KOPT-K1 (cell line): ENCODE data around the gene YARS1.

Experiments used
- H3K27ac ChIP-seq: fragments of 200-600 bp; sonication (generic); 2 replicates; pipeline ENCODE4 v1.5.1; 2016; ENCODE audit warnings: antibody characterized with exemption, mild to moderate bottlenecking, low read depth, low read length; ENCODE audit not compliant: poor library complexity, severe bottlenecking
- H3K36me3 ChIP-seq: fragments of 200-600 bp; sonication (generic); 2 replicates; pipeline ENCODE4 v1.5.1; 2017; ENCODE audit warnings: antibody characterized with exemption, mild to moderate bottlenecking, low read length, moderate library complexity; ENCODE audit not compliant: insufficient read depth
- H3K9me3 ChIP-seq: fragments of 200-600 bp; sonication (generic); 2 replicates; pipeline ENCODE4 v1.5.1; 2017; ENCODE audit warnings: antibody characterized with exemption, low read length, mild to moderate bottlenecking; ENCODE audit not compliant: insufficient read depth, poor library complexity, severe bottlenecking

The YARS1 gene

DNA sequence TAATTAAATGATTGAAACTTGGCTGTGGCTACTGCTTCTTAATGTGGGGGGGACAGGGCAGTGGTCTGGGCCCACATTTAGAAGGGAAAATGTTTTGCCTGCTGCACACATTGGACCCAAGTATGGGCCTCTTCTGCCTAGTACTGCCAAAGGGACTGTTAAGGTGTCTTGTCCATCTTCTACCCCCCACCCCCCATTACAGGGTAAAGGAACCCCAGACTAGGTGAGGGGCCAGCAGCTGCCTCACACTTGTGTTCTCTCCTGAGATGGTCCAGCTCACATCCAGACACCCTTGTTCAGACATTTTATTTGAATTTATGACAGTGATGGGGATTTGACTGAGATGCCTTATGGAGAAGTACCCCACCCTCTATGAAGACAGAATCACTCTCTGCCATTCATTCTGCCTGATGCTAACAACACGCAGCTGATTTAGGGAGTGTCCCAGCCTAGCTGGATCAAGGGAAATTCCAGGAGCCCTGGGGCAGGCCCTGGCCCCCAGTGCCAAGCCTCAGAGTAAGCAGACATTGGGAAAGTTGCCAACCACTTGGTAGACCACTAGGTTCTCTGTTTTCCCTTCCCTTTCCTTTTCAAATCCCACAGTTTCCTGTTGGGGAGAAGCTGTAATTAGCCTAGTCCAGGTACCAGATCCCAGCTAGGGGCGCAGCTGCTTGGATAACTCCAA lies 42.1 kb downstream of the YARS1 start:
- H3K36me3 ChIP-seq = peaks cover 66% of the 10 kb centered on the region
- H3K9me3 ChIP-seq = no peaks in the 10 kb centered on the region
- H3K27ac ChIP-seq = no peak overlapping the region

DNA sequence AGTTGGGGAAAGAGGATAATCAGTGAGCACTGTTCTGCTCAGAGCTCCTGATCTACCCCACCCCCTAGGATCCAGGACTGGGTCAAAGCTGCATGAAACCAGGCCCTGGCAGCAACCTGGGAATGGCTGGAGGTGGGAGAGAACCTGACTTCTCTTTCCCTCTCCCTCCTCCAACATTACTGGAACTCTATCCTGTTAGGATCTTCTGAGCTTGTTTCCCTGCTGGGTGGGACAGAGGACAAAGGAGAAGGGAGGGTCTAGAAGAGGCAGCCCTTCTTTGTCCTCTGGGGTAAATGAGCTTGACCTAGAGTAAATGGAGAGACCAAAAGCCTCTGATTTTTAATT lies 42.7 kb downstream of the YARS1 start:
- peaks cover 60% of the 10 kb centered on the region for H3K36me3 ChIP-seq
- no peak overlapping the region for H3K27ac ChIP-seq
- no peaks in the 10 kb centered on the region for H3K9me3 ChIP-seq

DNA sequence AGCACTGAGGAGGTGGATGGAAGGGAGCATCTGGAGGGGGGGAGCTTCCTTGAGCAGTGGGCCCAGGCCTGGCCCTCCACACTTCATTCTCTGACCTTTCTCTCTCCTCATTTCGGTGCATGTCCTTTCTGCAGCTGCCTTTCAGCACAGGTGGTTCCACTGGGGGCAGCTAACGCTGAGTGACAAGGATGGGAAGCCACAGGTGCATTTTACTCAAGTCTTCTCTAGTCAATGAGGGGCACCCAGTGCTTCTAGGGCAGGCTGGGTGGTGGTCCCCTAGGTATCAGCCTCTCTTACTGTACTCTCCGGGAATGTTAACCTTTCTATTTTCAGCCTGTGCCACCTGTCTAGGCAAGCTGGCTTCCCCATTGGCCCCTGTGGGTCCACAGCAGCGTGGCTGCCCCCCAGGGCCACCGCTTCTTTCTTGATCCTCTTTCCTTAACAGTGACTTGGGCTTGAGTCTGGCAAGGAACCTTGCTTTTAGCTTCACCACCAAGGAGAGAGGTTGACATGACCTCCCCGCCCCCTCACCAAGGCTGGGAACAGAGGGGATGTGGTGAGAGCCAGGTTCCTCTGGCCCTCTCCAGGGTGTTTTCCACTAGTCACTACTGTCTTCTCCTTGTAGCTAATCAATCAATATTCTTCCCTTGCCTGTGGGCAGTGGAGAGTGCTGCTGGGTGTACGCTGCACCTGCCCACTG lies 43.2 kb downstream of the YARS1 start:
- H3K36me3 ChIP-seq = peaks cover 55% of the 10 kb centered on the region
- no peaks in the 10 kb centered on the region for H3K9me3 ChIP-seq
- no peak overlapping the region for H3K27ac ChIP-seq

DNA sequence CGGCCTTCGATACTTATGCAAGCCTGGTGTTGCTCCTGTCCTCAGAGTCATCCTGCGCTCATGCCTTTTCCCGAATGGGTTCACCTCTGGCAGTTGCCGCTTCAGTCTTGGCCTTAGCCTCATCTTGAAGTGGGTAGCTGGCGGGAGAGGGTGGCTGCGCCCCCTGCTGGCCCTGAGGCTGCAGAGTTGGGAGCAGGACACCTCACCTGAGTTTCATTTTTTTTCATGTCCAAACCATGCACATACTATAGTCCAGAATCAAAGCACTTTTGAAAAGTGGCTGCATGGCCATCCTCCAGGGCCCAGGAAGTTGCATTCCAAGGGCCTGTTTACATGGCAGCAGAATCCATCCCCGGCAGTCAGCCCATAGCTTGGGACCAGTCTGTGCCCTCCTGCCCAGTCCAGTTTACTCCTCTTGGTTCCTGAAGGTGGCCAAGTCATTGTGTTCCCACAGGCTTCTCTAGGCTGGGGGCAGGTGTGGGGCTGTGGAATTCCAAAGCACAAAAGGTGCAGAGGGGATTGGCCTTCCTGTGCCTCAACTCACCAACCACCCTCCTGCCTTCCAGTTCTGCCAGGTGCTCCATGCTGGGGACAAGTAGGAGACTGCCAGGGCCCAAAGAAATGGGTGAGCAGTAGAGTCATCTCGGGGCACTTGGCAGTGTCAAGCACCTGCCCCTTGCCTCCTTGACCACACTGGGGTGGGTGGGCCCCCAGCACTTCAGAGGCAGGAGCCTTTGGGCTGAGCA lies 44.0 kb downstream of the YARS1 start:
- Histone ChIP-seq H3K27ac (no peak overlapping the region), H3K9me3 (no peaks in the 10 kb centered on the region), H3K36me3 (peaks cover 50% of the 10 kb centered on the region)

DNA sequence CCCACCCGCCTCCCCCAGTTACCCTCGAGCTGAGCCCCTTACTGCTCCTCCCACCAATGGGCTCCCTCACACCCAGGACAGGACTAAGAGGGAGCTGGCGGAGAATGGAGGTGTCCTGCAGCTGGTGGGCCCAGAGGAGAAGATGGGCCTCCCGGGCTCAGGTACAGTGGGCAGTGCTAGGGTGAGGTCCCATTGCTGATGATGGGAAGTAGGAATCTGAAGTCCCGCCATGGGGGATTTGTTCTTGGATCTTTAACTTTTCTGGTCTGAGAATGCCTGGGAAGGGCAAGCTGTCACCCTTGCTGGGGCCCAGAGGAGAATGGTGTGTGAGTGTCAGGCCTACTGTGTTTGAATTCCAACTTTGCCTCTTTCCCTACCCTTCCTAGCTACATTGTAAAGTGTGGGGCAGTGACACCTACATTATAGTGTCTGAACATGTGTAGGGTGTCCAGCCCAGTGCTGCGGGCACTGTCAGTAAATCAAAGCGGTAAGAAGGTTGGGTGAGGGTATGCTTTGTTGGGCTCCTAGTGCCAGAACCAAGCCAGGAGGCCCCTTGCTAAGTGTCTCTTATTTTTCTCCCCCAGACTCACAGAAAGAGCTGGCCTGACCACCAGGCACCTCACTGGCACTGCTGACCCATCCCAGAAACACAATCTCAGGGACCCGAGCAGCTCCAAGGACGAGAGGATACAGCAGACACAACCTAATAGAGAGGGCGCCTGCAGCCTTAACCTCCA lies 44.7 kb downstream of the YARS1 start:
- Histone ChIP-seq H3K9me3 (no peaks in the 10 kb centered on the region), H3K36me3 (peaks cover 42% of the 10 kb centered on the region), H3K27ac (no peak overlapping the region)

DNA sequence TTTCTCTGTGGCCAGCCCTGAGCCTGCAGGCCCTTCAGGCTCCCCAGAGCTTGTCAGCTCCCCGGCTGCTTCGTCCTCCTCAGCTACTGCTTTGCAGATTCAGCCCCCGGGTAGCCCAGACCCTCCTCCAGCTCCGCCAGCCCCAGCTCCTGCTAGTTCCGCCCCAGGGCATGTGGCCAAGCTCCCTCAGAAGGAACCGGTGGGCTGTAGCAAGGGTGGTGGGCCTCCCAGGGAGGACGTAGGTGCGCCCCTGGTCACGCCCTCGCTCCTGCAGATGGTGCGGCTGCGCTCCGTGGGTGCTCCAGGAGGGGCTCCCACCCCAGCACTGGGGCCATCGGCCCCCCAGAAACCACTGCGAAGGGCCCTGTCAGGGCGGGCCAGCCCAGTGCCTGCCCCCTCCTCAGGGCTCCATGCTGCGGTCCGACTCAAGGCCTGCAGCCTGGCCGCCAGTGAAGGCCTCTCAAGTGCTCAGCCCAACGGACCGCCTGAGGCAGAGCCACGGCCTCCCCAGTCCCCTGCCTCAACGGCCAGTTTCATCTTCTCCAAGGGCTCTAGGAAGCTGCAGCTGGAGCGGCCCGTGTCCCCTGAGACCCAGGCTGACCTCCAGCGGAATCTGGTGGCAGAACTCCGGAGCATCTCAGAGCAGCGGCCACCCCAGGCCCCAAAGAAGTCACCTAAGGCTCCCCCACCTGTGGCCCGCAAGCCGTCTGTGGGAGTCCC lies 45.4 kb downstream of the YARS1 start:
- peaks cover 35% of the 10 kb centered on the region for H3K36me3 ChIP-seq
- no peaks in the 10 kb centered on the region for H3K9me3 ChIP-seq
- H3K27ac ChIP-seq = no peak overlapping the region

DNA sequence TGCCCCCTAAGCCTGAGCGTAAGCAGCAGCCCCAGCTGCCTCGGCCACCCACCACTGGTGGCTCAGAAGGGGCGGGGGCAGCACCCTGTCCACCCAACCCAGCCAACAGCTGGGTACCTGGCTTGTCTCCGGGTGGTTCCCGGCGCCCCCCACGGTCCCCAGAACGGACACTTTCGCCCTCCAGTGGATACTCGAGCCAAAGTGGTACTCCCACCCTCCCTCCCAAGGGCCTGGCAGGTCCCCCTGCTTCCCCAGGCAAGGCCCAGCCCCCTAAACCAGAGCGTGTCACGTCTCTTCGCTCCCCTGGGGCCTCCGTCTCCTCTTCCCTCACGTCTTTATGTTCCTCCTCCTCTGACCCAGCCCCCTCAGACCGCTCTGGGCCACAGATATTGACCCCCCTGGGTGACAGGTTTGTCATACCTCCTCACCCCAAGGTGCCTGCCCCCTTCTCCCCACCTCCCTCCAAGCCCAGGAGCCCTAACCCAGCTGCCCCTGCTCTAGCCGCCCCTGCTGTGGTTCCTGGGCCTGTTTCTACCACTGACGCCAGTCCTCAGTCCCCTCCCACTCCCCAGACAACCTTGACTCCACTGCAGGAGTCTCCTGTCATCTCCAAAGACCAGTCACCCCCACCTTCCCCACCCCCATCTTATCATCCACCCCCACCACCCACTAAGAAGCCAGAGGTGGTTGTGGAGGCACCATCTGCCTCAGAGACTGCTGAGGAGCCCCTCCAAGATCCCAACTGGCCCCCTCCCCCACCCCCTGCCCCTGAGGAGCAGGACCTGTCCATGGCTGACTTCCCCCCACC lies 46.2 kb downstream of the YARS1 start:
- Histone ChIP-seq H3K27ac (no peak overlapping the region), H3K36me3 (peaks cover 28% of the 10 kb centered on the region), H3K9me3 (no peaks in the 10 kb centered on the region)

DNA sequence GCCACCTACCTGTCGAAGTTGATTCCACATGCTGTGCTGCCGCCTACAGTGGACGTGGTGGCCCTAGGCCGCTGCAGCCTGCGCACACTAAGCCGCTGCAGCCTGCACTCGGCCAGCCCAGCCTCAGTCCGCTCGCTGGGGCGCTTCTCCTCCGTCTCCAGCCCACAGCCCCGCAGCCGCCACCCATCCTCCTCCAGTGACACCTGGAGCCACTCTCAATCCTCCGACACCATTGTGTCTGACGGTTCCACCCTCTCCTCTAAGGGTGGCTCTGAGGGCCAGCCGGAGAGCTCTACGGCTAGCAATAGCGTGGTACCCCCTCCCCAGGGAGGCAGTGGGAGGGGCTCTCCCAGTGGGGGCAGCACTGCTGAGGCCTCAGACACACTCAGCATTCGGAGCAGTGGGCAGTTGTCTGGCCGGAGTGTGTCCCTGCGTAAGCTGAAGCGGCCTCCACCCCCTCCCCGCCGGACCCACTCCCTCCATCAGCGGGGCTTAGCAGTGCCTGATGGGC lies 46.9 kb downstream of the YARS1 start:
- H3K9me3 ChIP-seq = no peaks in the 10 kb centered on the region
- no peak overlapping the region for H3K27ac ChIP-seq
- peaks cover 21% of the 10 kb centered on the region for H3K36me3 ChIP-seq

DNA sequence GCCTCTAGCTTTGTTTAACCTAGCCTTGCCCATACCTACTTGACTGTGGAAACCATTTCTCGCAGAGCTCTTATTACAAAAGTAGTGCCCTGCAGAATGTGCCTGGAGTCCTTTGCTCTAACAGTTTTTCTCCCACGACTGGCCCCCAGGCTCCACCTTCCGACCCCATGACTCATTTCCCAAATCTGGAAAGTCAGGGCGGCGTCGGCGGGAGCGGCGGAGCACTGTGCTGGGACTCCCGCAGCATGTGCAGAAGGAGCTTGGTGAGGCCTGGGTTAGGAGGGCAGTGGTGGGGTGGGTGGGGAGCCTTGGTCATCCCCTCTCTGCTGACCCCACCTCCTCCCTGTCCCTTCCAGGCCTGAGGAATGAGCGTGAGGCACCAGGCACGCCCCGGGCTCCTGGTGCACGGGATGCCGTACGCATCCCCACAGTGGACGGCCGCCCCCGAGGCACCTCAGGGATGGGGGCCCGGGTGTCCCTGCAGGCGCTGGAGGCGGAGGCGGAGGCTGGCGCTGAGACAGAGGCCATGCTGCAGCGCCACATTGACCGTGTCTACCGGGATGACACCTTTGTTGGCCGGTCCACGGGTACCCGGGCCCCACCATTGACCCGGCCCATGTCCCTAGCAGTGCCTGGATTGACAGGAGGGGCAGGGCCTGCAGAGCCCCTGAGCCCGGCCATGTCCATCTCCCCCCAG lies 47.5 kb downstream of the YARS1 start:
- Histone ChIP-seq H3K36me3 (peaks cover 15% of the 10 kb centered on the region; the same call in 1 of the 2 replicates), H3K27ac (no peak overlapping the region), H3K9me3 (no peaks in the 10 kb centered on the region)

DNA sequence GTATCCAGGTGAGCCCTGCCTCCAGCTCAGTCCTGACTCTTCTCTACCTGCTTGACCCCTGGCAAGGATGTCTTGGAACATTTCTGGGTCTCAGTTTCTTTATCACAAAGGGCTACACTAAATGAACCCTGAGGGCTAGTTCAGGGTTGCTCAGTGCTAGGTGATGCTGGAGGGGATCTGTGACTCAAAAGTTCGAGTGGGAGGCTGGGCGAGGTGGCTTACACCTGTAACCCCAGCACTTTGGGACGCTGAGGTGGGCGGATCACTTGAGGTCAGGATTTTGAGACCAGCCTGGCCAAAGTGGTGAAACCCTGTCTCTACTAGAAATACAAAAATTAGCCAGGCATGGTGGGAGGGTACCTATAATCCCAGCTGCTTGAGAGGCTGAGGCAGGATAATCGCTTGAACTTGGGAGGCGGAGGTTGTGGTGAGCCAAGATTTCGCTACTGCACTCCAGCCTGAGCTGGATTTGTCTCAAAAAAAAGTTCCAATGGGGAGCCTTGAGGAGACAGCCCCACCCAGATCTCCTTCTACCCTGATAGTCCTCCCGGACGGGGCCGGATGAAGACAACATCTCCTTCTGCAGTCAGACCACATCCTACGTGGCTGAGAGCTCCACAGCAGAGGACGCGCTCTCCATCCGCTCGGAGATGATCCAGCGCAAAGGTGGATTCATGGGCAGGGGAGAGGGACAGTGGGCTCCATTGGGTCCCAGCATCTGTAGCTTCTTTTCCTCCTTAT lies 48.9 kb downstream of the YARS1 start:
- H3K36me3 ChIP-seq = peaks cover 2% of the 10 kb centered on the region; the same call in 1 of the 2 replicates
- H3K9me3 ChIP-seq = no peaks in the 10 kb centered on the region
- no peak overlapping the region for H3K27ac ChIP-seq

DNA sequence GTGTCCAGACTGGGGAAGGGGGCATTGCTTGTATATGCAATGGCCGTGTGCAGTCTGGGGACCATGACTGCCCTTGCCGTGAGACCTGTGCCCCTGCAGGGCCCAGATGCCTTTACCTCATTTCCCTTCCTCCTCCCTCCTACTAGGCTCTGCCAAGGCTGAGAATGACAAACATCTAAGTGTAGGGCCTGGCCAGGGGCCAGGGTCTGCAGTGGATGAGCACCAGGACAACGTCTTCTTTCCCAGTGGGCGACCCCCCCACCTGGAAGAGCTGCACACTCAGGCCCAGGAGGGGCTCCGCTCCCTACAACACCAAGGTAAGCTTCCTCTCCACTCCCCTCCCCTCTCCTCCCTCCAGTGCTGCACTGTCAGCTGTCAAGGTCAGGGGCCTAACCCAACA lies 49.5 kb downstream of the YARS1 start:
- no peak overlapping the region for H3K27ac ChIP-seq
- H3K36me3 ChIP-seq = no peaks in the 10 kb centered on the region
- H3K9me3 ChIP-seq = no peaks in the 10 kb centered on the region

DNA sequence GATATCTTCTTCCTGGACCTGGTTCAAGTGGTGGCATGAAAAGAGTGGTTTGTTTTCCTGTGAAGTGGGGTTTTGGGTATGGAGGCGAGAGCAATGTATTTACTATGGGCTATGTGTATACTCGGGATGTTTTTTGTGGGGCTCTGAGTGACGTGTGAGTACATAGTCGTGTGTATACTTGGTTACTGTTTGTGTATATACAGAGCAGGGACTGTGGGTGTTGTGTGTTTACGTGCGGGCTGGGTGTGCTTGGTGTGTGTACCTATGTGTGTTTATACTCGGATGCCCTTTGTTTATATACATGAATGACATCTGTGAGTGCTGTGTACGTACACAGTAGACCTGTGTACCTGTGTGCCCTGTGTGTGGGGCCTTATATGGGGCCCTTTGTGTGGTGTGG lies 50.0 kb downstream of the YARS1 start:
- no peaks in the 10 kb centered on the region for H3K9me3 ChIP-seq
- no peaks in the 10 kb centered on the region for H3K36me3 ChIP-seq
- no peak overlapping the region for H3K27ac ChIP-seq
